Putamen (tissue), 1 donor: Measurements from ENCODE around the gene CRYAA.

Experiments used
- DNase-seq: peaks from one replicate; pipeline ENCODE4 v3.0.0-alpha.2; 2016; ENCODE audit warnings: low spot score

CRYAA gene

GRCh38 chr21:43203591-43203990 is 34.8 kb downstream of the CRYAA start:
- no peak for DNase-seq

GRCh38 chr21:43204638-43205037 is 35.8 kb downstream of the CRYAA start:
- no peak for DNase-seq

GRCh38 chr21:43206231-43207042 is 37.6 kb downstream of the CRYAA start:
- DNase-seq, result no peak

GRCh38 chr21:43207043-43207315 is 38.2 kb downstream of the CRYAA start:
- no peak for DNase-seq

GRCh38 chr21:43207868-43208267 is 39.1 kb downstream of the CRYAA start:
- no peak for DNase-seq

GRCh38 chr21:43208561-43209332 is 39.9 kb downstream of the CRYAA start:
- DNase-seq, result no peak

- no peak for DNase-seq
These were observed 41.0 kb downstream of the CRYAA start for GRCh38 chr21:43209575-43210453.

GRCh38 chr21:43210454-43211071 is 41.8 kb downstream of the CRYAA start:
- no peak for DNase-seq

GRCh38 chr21:43211072-43211759 is 42.4 kb downstream of the CRYAA start:
- no peak for DNase-seq

- DNase-seq, result no peak
These were observed 42.9 kb downstream of the CRYAA start for GRCh38 chr21:43211760-43212115.
